ENCODE data around the gene UEVLD.

UEVLD gene

GRCh38 chr11:18590571-18590970, 2.0 kb upstream of the UEVLD start:
- Histone ChIP-seq H3K9me2 (replicated peaks; ENCODE audit: low read depth, low read length) (no peaks in the 10 kb centered on the region), H4K20me1 (ENCODE audit: insufficient read depth, low read length, poor library complexity, severe bottlenecking) (no peaks in the 10 kb centered on the region), H3K4me3 (ENCODE audit: low read length, poor library complexity, severe bottlenecking) (no peak overlapping the region), H3K36me3 (ENCODE audit: insufficient read depth, low read length) (no peaks in the 10 kb centered on the region), H3K9me3 (ENCODE audit: insufficient read depth, low read depth, low read length) (no peaks in the 10 kb centered on the region), H2AFZ (ENCODE audit: low read length) (no peak overlapping the region), H3K4me2 (ENCODE audit: low read depth, low read length, poor library complexity, severe bottlenecking) (peak overlapping the region; percentile 30), H3F3A (ENCODE audit: low read depth) (0 out of 2 replicates have a peak, but pooled peaks cover 4% of the 10 kb centered on the region), H3K27me3 (ENCODE audit: insufficient read depth, low read length, poor library complexity, severe bottlenecking) (no peaks in the 10 kb centered on the region), H3K4me1 (ENCODE audit: insufficient read depth, low read length, poor library complexity, severe bottlenecking) (peaks cover 18% of the 10 kb centered on the region), H3K79me2 (ENCODE audit: insufficient read depth, low read length) (peaks cover 9% of the 10 kb centered on the region; the same call in 1 of the 2 replicates), H3K9ac (ENCODE audit: low read depth, low read length, poor library complexity, severe bottlenecking) (no peak overlapping the region)
- TF ChIP-seq EZH2phosphoT487 (IDR thresholded peaks at IDR 0.05; ENCODE audit: borderline replicate concordance) = no peak
- TF ChIP-seq CTCF (conservative IDR thresholded peaks at IDR 0.05; ENCODE audit: low read length) = no peak

- Histone ChIP-seq H3K36me3 (ENCODE audit: insufficient read depth, low read length) (no peaks in the 10 kb centered on the region), H3F3A (ENCODE audit: low read depth) (no peaks in the 10 kb centered on the region), H3K27me3 (ENCODE audit: insufficient read depth, low read length, poor library complexity, severe bottlenecking) (no peaks in the 10 kb centered on the region), H3K79me2 (ENCODE audit: insufficient read depth, low read length) (no peaks in the 10 kb centered on the region), H3K4me1 (ENCODE audit: insufficient read depth, low read length, poor library complexity, severe bottlenecking) (no peaks in the 10 kb centered on the region), H3K4me2 (ENCODE audit: low read depth, low read length, poor library complexity, severe bottlenecking) (no peak overlapping the region), H4K20me1 (ENCODE audit: insufficient read depth, low read length, poor library complexity, severe bottlenecking) (no peaks in the 10 kb centered on the region), H3K9me2 (replicated peaks; ENCODE audit: low read depth, low read length) (no peaks in the 10 kb centered on the region), H3K9me3 (ENCODE audit: insufficient read depth, low read depth, low read length) (no peaks in the 10 kb centered on the region; the same call in 1 of the 2 replicates), H2AFZ (ENCODE audit: low read length) (no peak overlapping the region), H3K4me3 (ENCODE audit: low read length, poor library complexity, severe bottlenecking) (no peak overlapping the region), H3K9ac (ENCODE audit: low read depth, low read length, poor library complexity, severe bottlenecking) (no peak overlapping the region)
- TF ChIP-seq CTCF (conservative IDR thresholded peaks at IDR 0.05; ENCODE audit: low read length) = no peak
- no peak for TF ChIP-seq EZH2phosphoT487 (IDR thresholded peaks at IDR 0.05; ENCODE audit: borderline replicate concordance)
Observed at GRCh38 chr11:18581825-18582224, 6.7 kb downstream of the UEVLD start.

GRCh38 chr11:18580113-18580766, 8.3 kb downstream of the UEVLD start:
- Histone ChIP-seq H3K36me3 (ENCODE audit: insufficient read depth, low read length) (no peaks in the 10 kb centered on the region), H3K9me2 (replicated peaks; ENCODE audit: low read depth, low read length) (no peaks in the 10 kb centered on the region), H3K4me3 (ENCODE audit: low read length, poor library complexity, severe bottlenecking) (no peak overlapping the region), H3K9me3 (ENCODE audit: insufficient read depth, low read depth, low read length) (no peaks in the 10 kb centered on the region; the same call in 1 of the 2 replicates), H3K4me2 (ENCODE audit: low read depth, low read length, poor library complexity, severe bottlenecking) (no peak overlapping the region), H3K4me1 (ENCODE audit: insufficient read depth, low read length, poor library complexity, severe bottlenecking) (no peaks in the 10 kb centered on the region), H3F3A (ENCODE audit: low read depth) (no peaks in the 10 kb centered on the region), H3K9ac (ENCODE audit: low read depth, low read length, poor library complexity, severe bottlenecking) (no peak overlapping the region), H3K27me3 (ENCODE audit: insufficient read depth, low read length, poor library complexity, severe bottlenecking) (no peaks in the 10 kb centered on the region), H4K20me1 (ENCODE audit: insufficient read depth, low read length, poor library complexity, severe bottlenecking) (no peaks in the 10 kb centered on the region), H3K79me2 (ENCODE audit: insufficient read depth, low read length) (no peaks in the 10 kb centered on the region), H2AFZ (ENCODE audit: low read length) (no peak overlapping the region)
- TF ChIP-seq EZH2phosphoT487 (IDR thresholded peaks at IDR 0.05; ENCODE audit: borderline replicate concordance) = no peak
- no peak for TF ChIP-seq CTCF (conservative IDR thresholded peaks at IDR 0.05; ENCODE audit: low read length)

All from Loucy (cell line).